GM23248 (cell line): ENCODE data around the gene CTNNA3.

Experiments used
- EZH2 ChIP-seq: fragments of 200-600 bp; sonication (generic); IDR thresholded peaks from 2 replicates; pipeline ENCODE4 v1.6.1; 2018; ENCODE audit warnings: antibody characterized with exemption, mild to moderate bottlenecking; ENCODE audit not compliant: insufficient read depth, poor library complexity, severe bottlenecking
- EZH2phosphoT487 ChIP-seq: fragments of 200-600 bp; sonication (generic); IDR thresholded peaks from 2 replicates; pipeline ENCODE4 v1.6.1; 2018; ENCODE audit warnings: antibody characterized with exemption, moderate library complexity, mild to moderate bottlenecking, low read depth; ENCODE audit not compliant: insufficient read depth

GRCh38 chr10:65940105-65940504, 1755.9 kb downstream of the CTNNA3 start:
- TF ChIP-seq EZH2 (no peak), EZH2phosphoT487 (no peak)
